ENCODE measurements around the gene CFAP20DC.

DNA sequence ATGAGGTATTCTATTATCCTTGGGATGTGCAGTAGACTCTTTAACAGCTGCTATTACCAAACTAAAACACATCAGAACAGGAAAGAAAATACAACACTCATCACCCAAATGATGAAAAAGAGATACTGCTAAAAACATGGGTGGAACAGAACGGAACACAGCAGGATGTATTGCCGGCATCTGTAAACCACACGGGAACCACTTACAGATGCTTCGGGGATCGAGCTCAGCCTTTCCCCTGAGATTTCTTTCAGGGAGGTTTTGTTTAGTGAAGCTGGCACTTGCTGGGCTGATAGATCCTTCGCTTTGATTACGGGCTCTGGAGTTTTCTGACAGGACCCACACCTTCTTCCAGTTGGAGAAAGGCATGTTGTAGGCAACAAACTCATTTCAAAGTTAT, 201.0 kb downstream of the CFAP20DC start:
- TF ChIP-seq, protein P1, sequence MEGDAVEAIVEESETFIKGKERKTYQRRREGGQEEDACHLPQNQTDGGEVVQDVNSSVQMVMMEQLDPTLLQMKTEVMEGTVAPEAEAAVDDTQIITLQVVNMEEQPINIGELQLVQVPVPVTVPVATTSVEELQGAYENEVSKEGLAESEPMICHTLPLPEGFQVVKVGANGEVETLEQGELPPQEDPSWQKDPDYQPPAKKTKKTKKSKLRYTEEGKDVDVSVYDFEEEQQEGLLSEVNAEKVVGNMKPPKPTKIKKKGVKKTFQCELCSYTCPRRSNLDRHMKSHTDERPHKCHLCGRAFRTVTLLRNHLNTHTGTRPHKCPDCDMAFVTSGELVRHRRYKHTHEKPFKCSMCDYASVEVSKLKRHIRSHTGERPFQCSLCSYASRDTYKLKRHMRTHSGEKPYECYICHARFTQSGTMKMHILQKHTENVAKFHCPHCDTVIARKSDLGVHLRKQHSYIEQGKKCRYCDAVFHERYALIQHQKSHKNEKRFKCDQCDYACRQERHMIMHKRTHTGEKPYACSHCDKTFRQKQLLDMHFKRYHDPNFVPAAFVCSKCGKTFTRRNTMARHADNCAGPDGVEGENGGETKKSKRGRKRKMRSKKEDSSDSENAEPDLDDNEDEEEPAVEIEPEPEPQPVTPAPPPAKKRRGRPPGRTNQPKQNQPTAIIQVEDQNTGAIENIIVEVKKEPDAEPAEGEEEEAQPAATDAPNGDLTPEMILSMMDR (IDR thresholded peaks at IDR 0.05 in 4 of 5, conservative IDR thresholded peaks at IDR 0.05 in 1 of 5) = no peak
- TF ChIP-seq POLR2A (IDR thresholded peaks at IDR 0.05) = no peak

Data from gastrocnemius medialis (tissue), 4 donors.